OCI-LY1 (cell line): ENCODE data around the gene CASZ1.

Experiments used
- H2AFZ ChIP-seq: fragments of 200-600 bp; sonication (generic), shearing (Covaris generic); 2 replicates; pipeline ENCODE4 v1.6.0; 2014; ENCODE audit warnings: antibody characterized with exemption, mild to moderate bottlenecking, low read length
- H3F3A ChIP-seq: fragments of 200-600 bp; sonication (generic), shearing (Covaris generic); 2 replicates; pipeline ENCODE4 v1.6.0; 2014; ENCODE audit warnings: mild to moderate bottlenecking, antibody characterized with exemption, low read length, moderate library complexity; ENCODE audit not compliant: insufficient read depth
- H3K27ac ChIP-seq: fragments of 200-600 bp; sonication (generic); 2 replicates; pipeline ENCODE4 v1.5.1; 2014; ENCODE audit warnings: low read length, mixed run types, mild to moderate bottlenecking, low read depth; ENCODE audit not compliant: poor library complexity, severe bottlenecking
- H3K27me3 ChIP-seq: fragments of 200-600 bp; sonication (generic); 2 replicates; pipeline ENCODE4 v1.6.0; 2014; ENCODE audit warnings: antibody characterized with exemption, mild to moderate bottlenecking, low read length, moderate library complexity; ENCODE audit not compliant: insufficient read depth
- H3K36me3 ChIP-seq: fragments of 200-600 bp; sonication (generic); 2 replicates; pipeline ENCODE4 v1.6.1; 2014; ENCODE audit warnings: mild to moderate bottlenecking, antibody characterized with exemption, low read length, moderate library complexity, mixed read lengths; ENCODE audit not compliant: insufficient read depth
- H3K4me1 ChIP-seq: fragments of 200-600 bp; sonication (generic); 2 replicates; pipeline ENCODE4 v1.5.1; 2014; ENCODE audit warnings: mild to moderate bottlenecking, low read length, moderate library complexity; ENCODE audit not compliant: insufficient read depth, severe bottlenecking
- H3K4me2 ChIP-seq: fragments of 200-600 bp; sonication (generic), shearing (Covaris generic); 2 replicates; pipeline ENCODE4 v1.6.1; 2014; ENCODE audit warnings: low read length
- H3K4me3 ChIP-seq: fragments of 200-600 bp; sonication (generic); 2 replicates; pipeline ENCODE4 v1.5.1; 2014; ENCODE audit warnings: low read length, low read depth, mild to moderate bottlenecking, mixed read lengths; ENCODE audit not compliant: poor library complexity, severe bottlenecking
- H3K79me2 ChIP-seq: fragments of 200-600 bp; shearing (Covaris generic); 2 replicates; pipeline ENCODE4 v1.6.1; 2016; ENCODE audit warnings: mixed run types, low read length, mixed read lengths; ENCODE audit not compliant: insufficient read depth
- H3K9ac ChIP-seq: fragments of 200-600 bp; sonication (generic), shearing (Covaris generic); 2 replicates; pipeline ENCODE4 v1.6.1; 2014; ENCODE audit warnings: mild to moderate bottlenecking, low read length, mixed read lengths
- H3K9me2 ChIP-seq: fragments of 200-600 bp; sonication (generic), shearing (Covaris generic); 2 replicates; pipeline ENCODE4 v1.6.1; 2014; ENCODE audit warnings: low read depth, mild to moderate bottlenecking, low read length, mixed read lengths
- H3K9me3 ChIP-seq: fragments of 200-600 bp; shearing (Covaris generic); 2 replicates; pipeline ENCODE4 v1.6.1; 2014; ENCODE audit warnings: low read length, mixed read lengths
- H4K20me1 ChIP-seq: fragments of 200-600 bp; sonication (generic), shearing (Covaris generic); 2 replicates; pipeline ENCODE4 v1.6.0; 2016; ENCODE audit warnings: mild to moderate bottlenecking, low read length; ENCODE audit not compliant: insufficient read depth
- CTCF ChIP-seq: fragments of 200-600 bp; sonication (generic), shearing (Covaris generic); IDR thresholded peaks from 2 replicates; pipeline ENCODE4 v1.5.1; 2017; ENCODE audit warnings: mild to moderate bottlenecking, antibody characterized with exemption, low read length, moderate library complexity, mixed read lengths
- EZH2 ChIP-seq: fragments of 200-600 bp; sonication (generic), shearing (Covaris generic); IDR thresholded peaks from 2 replicates; pipeline ENCODE4 v1.8.0; 2017; ENCODE audit warnings: borderline replicate concordance, mixed run types, mild to moderate bottlenecking, antibody characterized with exemption, low read length, moderate library complexity, mixed read lengths

Gene CASZ1

GRCh38 chr1:10697621-10698160 is 98.8 kb downstream of the CASZ1 start:
- Histone ChIP-seq H3K36me3 (no peaks in the 10 kb centered on the region), H4K20me1 (no peaks in the 10 kb centered on the region), H3K9ac (no peak overlapping the region), H3F3A (no peaks in the 10 kb centered on the region), H3K27me3 (no peaks in the 10 kb centered on the region), H3K4me2 (no peak overlapping the region), H2AFZ (no peak overlapping the region), H3K9me2 (no peaks in the 10 kb centered on the region), H3K9me3 (no peaks in the 10 kb centered on the region), H3K4me1 (peaks cover 12% of the 10 kb centered on the region), H3K79me2 (no peaks in the 10 kb centered on the region), H3K4me3 (no peak overlapping the region), H3K27ac (no peak overlapping the region)
- TF ChIP-seq CTCF: no peak
- no peak for TF ChIP-seq EZH2

- Histone ChIP-seq H3K9me2 (no peaks in the 10 kb centered on the region), H3K4me3 (no peak overlapping the region), H3K4me2 (no peak overlapping the region), H3K4me1 (peaks cover 14% of the 10 kb centered on the region), H3K9ac (no peak overlapping the region), H3F3A (no peaks in the 10 kb centered on the region), H3K79me2 (no peaks in the 10 kb centered on the region), H4K20me1 (no peaks in the 10 kb centered on the region), H3K27ac (no peak overlapping the region), H3K27me3 (no peaks in the 10 kb centered on the region), H3K36me3 (no peaks in the 10 kb centered on the region), H3K9me3 (no peaks in the 10 kb centered on the region), H2AFZ (no peak overlapping the region)
- TF ChIP-seq EZH2: no peak
- TF ChIP-seq CTCF: no peak
Measured at GRCh38 chr1:10696977-10697376, 99.5 kb downstream of the CASZ1 start.

- no peak overlapping the region for H3K27ac ChIP-seq
- H3K9ac ChIP-seq: no peak overlapping the region; the same call in 1 of the 2 replicates
Measured at GRCh38 chr1:10694633-10695627, 101.5 kb downstream of the CASZ1 start.

More at GRCh38 chr1:10694633-10695627, 101.5 kb downstream of the CASZ1 start:
- no peaks in the 10 kb centered on the region for H3F3A ChIP-seq
- TF ChIP-seq EZH2 (no peak), CTCF (no peak)
- no peaks in the 10 kb centered on the region for H3K79me2 ChIP-seq
- H3K9me3 ChIP-seq: no peaks in the 10 kb centered on the region
- H3K4me1 ChIP-seq: peaks cover 14% of the 10 kb centered on the region
- H3K27me3 ChIP-seq: no peaks in the 10 kb centered on the region
- no peak overlapping the region for H2AFZ ChIP-seq
- H3K36me3 ChIP-seq: no peaks in the 10 kb centered on the region
- H4K20me1 ChIP-seq: no peaks in the 10 kb centered on the region
- peak overlapping the region; percentile 56 for H3K4me3 ChIP-seq
- peak overlapping the region; percentile 69 for H3K4me2 ChIP-seq
- no peaks in the 10 kb centered on the region for H3K9me2 ChIP-seq
